ENCODE data around the gene ADAM19.

The ADAM19 gene

DNA sequence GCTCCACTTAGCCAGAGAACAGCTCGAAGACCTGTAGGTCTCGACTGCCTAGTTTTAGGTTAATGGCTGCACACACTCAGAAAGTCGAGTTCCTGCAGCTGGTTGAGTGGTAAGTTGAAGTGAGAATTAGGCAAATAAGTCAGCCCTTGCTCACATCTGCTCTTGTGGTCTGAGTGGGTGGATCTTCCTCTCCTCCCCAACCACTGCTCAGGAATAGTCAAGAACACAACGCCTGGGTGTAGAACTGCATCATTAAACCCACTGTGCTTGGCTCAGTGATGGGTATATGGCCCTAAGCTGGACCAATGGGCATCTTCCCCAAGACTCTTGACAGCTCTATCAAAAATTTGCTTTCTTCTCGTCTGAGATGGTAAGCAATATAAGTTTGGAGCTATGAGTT lies 20.9 kb upstream of the ADAM19 start:
- DNase-seq = peak in 1 of 5 experiments; percentile 88

DNA sequence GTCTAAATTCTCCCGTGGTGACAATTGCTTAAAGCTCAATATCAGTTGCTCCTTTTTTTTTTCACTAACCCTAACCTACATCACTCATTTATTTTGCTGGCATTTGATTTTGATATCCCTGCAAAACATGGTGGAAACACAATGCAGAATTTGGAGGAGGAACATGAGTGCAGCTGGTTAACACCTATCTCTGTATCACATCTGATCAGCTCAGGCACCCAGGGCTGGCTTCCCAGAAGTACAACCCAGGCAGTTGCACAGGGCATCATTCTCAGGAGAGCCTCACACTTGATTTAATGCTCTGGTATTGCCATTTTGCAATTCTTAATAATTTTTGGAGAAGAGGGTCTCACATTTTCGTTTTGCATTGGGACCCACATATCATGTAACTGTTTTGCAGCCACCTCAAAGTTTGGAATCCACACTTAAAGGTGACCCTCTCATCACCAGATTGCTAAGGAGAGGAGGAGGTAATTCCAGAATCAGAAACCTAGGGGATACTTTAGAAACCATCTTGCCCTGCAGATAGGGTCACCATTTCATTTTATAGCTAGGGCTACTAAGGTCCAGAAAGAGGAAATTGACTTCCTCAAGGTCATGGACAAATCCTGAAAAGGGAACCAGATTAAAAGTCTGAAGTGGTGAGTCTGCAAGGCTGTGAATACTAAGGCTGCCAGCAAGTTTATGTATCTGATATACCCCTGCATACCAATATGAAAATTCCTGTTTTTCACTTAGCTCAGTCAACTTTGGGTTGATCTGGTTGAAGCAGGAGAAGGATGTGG lies 19.3 kb upstream of the ADAM19 start:
- DNase-seq = peak in 1 of 5 experiments; percentile 61

DNA sequence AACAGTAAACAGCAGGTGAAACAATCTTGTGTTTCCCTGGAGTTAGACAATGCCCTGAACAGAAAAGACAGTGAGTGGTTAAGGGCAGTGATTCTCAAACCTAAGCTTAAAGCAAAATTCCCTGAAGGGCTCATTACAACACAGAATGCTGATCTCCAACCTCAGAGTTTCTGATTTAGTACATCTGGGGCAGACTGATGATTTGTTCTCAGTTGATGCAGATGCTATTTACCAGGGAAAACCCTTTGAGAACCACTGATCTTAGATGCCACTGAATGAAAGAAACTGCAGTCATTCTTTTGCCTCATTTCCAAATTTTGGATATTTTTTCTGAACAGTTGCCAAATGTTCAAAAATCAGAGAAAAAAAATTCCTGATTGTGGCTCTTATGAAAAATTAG lies 18.7 kb upstream of the ADAM19 start:
- DNase-seq = peak in 1 of 5 experiments; percentile 63

DNA sequence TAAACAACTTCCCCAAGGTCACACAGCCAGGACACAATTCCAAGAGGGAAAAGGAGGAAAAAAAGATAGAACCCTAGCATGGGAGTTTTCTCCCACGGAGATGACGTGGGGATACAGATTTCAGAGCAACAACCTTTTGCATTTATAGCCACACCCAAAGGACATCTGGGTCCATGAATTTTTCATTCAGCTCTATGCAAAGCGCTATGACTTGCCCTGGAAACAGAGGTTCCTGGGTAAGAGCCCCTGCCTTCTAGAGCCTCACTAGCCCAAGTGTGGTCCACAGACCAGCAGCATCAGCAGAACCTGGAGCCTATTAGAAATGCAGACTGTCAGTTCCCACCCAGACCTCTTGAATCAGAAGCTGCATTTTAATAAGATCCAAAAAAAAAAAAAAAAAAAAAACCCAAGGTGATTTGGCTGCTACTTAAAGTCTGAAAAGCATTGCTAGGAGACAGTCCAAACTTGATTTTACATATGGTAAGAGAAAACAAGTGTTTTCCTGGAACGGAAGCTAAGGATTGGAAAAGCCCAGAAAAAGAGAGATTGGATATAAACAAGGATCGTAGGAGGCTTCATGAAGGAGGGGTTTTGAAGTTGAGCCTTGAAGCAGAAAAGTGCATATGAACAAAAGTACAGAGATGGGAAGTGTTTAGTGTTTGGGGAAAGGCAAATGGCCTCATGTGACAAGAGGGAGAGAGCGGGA lies 17.6 kb upstream of the ADAM19 start:
- DNase-seq = no peak

DNA sequence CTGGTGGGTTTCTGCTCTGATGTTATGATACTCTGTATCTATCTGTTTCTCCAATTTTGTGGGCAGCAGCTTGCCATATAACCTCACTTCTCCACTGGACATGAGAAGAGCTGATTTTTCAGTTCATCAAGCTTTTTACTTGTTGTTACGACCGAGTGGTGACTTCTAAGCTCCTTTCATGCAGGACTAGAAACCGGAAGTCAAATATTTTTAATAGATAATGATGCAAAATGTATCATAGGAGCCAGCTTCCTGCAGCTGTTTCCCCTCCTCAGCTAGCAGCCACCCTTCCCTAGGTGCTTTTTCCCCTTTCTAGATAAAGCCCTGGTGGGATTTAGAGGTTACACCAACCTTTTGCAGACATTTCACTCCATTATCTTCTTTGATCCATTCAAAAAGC lies 17.0 kb upstream of the ADAM19 start:
- DNase-seq = peak in 1 of 5 experiments; percentile 52

DNA sequence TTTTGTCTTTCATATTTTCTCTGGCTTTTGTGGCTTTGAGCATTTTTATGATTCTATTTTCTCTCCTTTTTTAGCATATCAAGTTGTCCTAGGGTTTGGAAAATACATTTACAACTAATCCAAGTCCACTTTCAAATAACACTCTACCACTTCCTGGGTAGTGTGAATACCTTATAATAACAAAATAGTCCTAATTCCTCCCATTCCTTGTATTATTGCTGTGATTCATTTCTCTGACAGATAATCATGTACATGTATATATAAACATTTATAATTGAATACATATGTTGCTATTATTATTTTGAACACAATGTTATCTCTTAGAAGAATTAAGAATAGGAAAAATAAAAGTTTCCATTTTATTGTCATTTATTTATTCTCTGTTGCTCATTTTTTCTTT lies 14.9 kb upstream of the ADAM19 start:
- no peak for DNase-seq

DNA sequence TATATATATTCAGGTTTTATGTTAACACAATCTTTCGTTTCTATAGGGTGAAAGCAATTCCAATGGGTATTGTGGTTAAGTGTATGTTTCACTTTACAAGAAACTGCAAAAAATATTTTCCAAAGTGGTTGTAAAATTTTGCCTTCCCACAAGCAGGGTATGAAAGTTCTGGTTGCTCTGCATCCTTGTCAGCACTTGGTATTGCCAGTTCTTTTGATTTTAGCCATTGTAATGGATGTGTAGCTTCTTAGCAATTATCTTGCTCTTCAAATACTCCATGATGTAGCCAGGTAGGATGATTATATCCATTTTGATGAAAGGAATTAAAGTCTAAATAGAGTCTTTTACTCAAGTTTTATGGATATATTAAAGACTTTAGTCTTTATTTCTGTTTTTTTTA lies 9.1 kb upstream of the ADAM19 start:
- no peak for DNase-seq

DNA sequence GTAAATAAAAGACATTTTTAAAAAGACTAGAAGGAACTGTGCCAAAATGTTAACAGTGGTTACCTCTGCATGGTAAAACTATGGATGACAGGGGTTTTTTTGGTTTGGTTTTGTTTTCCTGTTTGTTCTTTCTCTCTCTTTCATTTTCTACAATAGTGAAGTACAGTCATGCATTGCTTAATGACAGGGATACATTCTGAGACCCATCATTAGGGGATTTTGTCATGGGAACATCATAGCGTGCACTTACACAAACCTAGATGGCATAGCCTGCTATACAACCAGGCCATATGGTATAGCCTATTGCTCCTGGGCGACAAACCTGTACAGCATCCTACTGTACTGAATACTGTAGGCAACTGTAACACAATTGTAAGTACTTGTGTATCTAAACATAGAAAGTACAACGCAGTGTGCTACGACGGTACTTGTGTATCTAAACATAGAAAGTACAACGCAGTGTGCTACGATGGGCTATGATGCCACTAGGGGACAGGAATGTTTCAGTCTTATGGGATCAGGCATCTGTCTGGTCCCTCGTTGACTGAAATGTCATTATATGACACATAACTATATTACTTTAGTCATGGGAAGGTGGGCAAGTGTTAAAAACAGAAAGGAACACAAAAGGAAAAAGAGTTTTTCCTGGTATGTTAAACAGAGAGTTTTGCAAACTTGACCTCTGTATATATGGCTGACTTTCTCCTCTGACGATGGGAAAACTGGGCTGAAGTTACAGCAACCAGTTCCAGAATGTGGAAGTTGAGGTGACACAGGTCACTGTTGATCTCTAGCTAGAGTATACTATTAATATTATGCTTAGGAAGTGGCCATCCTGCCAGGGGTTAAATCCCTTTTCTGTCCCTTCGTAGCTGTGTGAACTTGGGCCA lies 7.4 kb upstream of the ADAM19 start:
- DNase-seq = peak in 1 of 5 experiments; percentile 56

DNA sequence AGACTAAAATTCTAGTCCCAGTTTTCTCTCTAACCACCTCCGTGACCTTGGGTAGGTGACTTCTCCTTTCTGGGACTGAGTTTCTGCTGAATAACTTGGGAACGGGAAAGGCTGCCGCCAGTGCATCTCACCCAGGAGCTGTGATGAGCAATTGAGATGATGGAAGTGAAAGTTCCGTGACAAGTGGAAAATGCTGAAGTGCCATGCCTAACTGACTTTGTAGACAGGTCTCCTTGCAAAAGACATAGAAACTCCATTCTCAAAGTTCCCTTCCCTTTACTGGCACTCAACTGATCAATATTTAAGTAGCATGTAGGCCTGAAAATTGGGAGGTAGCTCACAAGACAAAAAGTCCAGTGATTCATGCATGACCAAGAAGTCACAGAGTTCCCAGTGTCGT lies 6.3 kb upstream of the ADAM19 start:
- no peak for DNase-seq

DNA sequence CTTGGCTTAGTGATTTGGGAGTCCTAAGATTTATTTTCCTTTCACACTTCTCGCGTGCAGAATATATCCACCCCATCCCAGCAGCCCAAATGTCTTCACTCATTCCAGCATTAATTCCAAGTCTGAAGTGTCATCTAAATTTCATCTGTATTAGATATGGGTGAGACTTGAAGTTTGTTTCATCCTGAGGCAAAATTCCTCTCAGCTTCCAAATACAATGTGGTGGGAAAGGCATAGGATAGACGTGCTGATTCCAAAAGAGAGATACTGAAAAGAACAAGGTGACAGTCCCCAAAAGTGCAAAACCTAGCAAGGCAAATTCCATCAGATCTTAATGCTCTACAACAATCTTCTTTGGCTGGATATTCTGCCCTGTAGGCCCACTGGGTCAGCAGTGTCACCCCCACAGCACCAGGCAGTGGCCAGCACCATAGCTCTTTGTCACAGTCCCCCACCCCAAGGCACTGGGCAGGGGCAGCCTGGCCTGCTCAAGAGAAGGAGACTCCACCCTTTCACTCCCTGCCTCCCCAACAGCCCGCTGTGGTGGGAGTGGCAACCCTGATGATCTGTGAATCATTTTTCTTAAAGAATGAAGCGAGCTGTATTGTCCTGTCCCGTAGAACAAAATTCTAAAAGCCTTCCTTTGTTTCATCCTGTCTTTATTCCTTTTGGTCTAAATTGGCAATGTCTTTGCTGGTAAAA lies 2.7 kb upstream of the ADAM19 start:
- DNase-seq = no peak

DNA sequence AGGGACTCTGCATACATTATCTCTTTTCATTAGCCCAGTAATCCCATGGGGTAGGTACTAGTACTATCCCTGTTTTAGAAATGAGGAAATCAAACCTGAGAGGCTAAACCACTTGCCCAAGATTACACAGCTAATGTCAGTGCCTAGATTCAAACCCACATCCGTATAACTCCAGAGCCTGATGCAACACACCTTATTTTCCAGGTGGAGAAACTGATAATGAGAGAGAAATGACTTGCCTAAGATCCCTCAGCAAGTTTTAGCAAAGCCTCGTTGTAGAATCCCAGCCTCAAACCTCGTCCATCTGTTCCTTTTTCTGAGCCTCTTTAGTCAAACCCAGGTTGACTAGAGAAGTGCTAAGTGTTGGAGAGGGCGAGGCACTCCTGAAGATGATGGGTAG lies 1.1 kb upstream of the ADAM19 start:
- no peak for DNase-seq

DNA sequence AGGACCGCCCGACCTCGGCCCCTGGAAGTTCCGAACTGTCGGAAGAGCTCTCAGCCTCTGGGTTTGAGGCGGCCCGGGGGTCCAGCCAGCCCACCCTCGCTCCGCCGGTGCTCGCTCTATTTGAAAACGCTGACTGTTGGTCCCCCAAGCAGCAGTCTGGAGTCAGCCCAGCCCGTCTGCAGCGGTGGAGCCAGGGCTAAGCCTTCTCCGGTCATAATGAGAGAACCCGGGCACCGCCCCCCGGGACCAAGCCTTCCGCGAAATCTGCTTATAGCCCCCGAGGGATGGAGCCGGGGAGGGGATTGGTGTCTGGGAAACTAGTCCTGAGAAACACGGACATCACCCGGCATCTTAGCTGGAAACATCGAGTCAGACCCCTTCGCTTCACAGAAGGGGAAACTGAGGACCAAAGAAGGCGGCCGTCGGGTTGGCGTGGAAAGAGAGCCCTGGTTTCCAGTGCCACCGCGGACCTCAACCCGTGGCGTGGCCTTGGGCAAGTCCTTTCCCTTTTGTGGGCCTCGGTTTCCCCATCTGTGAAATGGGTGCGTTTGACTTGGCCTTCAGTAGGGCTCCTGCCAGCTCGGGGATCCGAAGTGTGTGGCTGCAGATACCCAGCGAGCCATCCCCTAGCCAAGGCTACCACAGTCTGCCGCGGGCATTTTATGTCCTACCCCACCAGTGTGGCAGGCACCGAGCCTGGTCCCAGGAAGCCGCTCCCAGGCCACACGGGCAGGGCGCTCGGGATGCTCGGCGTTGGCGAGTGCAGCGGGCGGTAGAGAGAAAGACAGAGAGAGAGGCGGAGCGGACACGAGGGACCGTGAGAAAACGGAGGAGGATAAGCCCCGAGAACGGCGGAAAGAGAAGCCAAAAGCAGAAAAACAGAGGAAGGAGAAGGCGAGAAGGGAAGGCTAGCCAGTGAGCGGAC lies 857 bp downstream of the ADAM19 start:
- peak in 2 of 5 experiments; percentile 11 to 14 for DNase-seq

DNA sequence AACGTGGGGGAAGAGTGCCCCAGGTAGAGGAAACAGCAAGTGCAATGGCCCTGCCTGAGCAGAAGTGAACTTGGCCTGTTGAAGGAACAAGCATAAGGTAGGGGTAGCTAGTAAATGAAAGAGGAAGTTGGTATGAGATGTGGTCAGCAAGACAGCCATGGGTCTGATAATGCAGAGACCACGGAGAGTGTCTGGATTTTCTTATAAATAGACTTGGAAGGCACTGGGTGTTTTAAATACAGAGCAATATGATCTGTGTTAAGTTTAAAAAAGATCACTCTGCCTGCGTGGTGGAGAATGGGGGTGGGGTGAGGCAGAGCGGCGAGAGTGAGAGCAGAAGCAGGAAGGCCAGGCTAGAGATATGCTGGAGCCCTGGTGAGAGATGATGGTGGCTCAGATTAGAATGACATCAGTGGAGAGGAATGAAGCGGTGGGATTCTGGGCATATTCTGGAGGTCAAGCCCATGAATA lies 4.2 kb downstream of the ADAM19 start:
- DNase-seq = peak in 3 of 5 experiments; percentile 10 to 76 (median 15)

DNA sequence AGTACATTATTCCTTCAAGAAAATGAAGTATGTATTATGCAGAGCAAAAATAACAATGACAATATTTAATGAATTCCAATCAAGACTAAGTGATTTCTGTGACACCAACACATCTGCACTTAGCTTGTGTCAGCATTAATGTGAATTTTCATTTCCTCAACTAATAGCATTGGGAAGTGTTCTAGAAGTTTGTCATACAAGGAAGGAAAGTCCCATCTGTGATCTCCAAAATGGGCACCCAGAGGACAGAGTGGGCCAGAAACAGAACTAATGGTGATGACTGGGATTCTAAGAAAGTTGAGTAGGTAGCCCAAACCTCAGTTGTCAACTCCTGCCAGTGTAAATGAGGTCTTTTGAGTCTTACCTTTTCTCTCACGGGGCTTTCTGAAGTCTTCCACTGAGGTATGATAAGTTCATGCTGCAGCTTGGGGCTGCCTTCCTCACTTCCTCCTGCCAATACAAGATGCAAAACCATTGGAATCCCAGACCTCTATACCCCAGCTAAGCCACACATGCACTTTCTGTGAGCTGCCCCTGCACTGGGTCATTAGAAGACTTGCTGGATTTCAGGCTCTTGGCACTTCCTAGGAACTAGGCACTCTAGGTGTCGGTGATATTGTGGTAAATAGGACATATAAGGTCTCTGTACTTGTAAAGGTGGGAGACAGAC lies 4.9 kb downstream of the ADAM19 start:
- DNase-seq = no peak

DNA sequence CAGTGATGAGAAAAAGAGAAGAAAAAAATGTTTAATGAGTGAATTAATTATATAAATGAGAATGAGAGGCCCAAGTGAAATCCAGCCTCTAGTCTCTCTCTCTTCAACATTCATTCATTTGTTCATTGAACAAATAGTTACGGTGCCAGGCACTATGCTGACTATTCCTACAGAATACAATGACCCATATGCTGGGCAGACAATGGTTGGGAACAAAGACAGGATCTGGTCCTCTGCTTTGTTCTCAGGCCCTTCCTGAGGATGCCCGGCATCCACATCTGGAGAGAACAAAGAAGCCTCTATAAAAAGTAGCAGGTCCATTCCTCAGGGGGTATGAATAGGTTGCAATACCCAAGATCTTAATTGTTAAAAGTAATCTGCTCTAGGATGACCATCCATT lies 6.9 kb downstream of the ADAM19 start:
- DNase-seq = no peak

DNA sequence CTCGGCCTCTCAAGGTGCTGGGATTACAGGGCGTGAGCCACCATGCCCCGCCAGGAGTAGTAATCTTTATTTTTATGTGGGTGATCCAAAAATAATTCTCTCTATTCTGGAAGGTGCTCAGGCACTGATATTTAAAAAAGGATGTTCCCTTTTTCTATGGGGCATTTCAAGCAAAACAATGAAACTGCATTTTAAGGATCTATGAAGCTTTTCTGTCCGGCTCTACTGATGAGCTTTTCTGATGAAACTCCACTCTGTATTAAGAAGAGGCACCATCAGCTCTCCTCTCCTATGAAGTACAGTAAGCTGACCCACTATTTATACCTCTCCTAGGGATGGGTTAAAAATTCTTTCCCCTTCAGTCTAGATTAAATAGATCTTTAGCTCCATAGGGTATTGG lies 7.4 kb downstream of the ADAM19 start:
- DNase-seq = no peak

DNA sequence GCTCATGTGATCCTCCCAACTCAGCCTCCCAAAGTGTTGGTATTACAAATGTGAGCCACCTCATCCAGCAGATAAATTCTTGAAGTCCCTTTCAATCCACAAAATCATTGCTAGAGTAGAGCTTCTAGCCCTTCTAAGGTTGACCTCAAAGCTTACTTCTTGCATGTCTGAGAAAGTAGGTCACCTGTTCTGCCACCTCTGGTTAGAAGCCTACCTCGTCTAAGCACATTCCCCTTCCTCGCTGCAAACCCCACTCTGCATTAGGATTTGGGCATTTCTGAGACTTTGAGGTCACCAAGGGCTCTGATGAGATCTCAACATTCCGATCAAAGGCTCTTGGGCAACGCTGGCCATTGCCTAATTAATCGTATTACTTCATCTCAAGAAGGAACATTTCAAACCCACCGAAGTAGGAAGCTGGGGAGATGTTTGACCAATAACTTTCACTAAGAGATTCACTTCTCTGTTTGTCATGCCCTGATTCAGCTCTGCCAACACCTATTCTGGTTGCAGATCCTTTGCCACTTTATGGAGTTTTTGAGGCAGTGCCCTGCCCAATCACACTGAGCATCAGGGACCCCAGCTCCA lies 8.6 kb downstream of the ADAM19 start:
- DNase-seq = peak in 1 of 5 experiments; percentile 27

DNA sequence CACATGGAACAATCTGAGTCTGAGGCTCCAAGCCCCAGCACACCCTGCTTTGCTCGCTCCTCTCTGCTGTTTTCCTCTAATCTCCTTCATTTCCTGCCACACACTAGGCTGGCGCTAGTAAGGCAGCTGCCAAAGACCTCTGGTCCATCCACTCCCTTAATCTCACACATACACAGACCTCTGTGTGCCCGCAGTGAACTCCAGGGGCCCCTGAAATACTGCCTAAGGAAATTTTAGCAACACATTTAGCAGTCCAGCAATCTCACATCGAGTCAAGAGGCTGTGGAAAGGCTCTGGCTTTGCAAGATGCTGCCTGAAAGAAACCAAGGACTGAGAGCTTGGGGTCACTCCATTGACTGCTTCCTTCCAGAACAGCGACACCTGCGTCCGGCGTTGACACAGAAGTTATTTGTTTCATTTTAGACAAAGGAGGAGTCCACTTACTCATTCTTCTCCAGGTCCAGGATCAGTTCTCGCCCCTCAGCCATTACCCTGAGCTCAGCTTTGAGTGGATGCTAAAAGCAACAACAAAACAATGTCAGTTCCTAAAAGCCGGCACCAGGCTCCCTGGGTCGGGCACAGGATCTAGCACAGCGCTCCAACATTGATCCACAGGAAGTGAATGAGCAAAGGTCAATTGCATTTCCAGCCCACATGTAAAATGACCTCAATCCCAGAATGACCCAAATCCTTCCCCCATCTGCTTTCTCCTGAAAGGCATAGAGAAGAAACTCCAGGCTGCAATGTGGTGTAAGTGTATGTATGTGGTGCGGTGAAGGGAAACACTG lies 11.5 kb downstream of the ADAM19 start:
- no peak for DNase-seq

DNA sequence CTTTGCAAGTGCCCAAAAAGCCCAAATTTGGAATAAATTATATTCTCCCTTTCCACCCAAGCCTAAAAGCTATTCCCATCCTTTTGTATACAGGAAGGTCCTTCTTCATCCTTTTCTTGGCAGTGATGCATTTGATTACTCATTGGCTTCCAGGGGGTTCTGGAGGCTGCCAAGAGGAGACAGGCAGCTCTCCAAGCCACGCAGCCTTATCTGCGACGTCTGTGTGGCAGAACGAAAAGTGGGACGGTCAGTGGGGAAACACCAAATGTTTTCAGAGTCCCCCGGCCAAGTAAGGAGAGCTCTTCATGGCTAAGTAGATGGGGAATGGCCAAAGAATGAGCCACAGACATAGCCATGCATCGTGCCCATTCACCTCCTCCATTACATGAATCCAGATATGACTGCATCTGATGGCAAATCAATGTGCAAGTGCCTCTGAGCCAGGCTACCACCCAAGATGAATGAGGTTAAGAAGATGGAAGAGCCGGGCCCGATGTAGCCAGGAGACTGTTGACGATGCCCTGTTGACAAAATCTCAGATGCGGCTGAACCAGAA lies 12.1 kb downstream of the ADAM19 start:
- no peak for DNase-seq
